ENCODE results near the gene ADCY2. TPM values are rescaled to one million over a fixed set of nuclear protein-coding genes. Genes with fewer than 3 reads are reported as not detected.

Gene ADCY2
- total and polyA plus RNA-seq, 9 of the 15 experiments (the other 6 are each of a cell fraction or from before 2014, with no cell fraction given): 0.01 to 0.15 (median 0.03) TPM; not detected in 5

DNA sequence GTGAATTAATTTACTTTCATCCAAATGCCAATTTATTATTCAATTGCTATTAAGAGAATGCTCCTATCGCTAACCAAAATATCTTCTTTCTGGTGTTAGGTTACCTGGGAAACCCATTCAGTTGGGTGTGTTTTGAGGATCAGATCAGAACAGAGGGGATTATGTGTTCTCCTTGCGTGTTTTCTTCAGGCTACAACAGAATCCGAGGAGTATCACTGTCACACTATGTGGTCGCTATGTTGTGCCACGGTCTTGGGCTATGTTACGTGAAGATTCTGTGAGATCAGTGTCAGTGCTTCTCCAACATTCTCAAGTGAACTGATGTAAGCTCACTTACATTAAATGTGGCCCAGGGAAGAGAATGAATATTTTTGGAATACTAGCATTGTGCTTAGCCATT, 39.0 kb downstream of the ADCY2 start:
- no peaks in the 10 kb centered on the region for H3K9me1 ChIP-seq (ENCODE audit: control insufficient read depth, insufficient read depth, low read length)
- no peaks in the 10 kb centered on the region for H3K27me3 ChIP-seq (ENCODE audit: control insufficient read depth in 2 of 2, insufficient read depth in 2 of 2, low read length in 2 of 2)
- H3K4me1 ChIP-seq (replicated peaks in 1 of 2; ENCODE audit: control insufficient read depth in 2 of 2, insufficient read depth in 2 of 2, low read length in 2 of 2): no peaks in the 10 kb centered on the region
- no peak for FAIRE-seq
- H3K9ac ChIP-seq (ENCODE audit: insufficient read depth in 1 of 2, low read depth in 2 of 2, low read length in 2 of 2): no peak overlapping the region
- H3K9me3 ChIP-seq (replicated peaks; ENCODE audit: control insufficient read depth, insufficient read depth, low read depth, low read length): no peaks in the 10 kb centered on the region
- H3K4me3 ChIP-seq: no peak overlapping the region
- no peaks in the 10 kb centered on the region for H4K20me1 ChIP-seq (replicated peaks; ENCODE audit: control insufficient read depth, insufficient read depth, low read length)
- intact Hi-C loops (cut with micrococcal nuclease) (no loop called here), in situ Hi-C loops (cut with MboI) (no loop called here)
- no peaks in the 10 kb centered on the region for H3K79me2 ChIP-seq (ENCODE audit: control insufficient read depth, insufficient read depth, low read length)
- H2AFZ ChIP-seq (ENCODE audit: low read depth, low read length): no peak overlapping the region
- DNase-seq (ENCODE audit: extremely low read depth in 1 of 4, low spot score in 3 of 4): no peak
- no peaks in the 10 kb centered on the region for H3K36me3 ChIP-seq (ENCODE audit: control insufficient read depth, insufficient read depth, low read length)
- CTCF ChIA-PET (ENCODE audit: low intra/inter-chr PET ratio): no interaction called here
- no peak for ATAC-seq
- H3K4me2 ChIP-seq (ENCODE audit: insufficient read depth, low read length): no peak overlapping the region
- no peak overlapping the region for H3K27ac ChIP-seq (ENCODE audit: extremely low read depth, low read depth, low read length)
- POLR2A ChIA-PET: no interaction called here
- 0% methylated on average over 6 of the region's 6 CpGs for WGBS (ENCODE audit: insufficient coverage, low coverage, missing lambda C conversion rate)
- no TSS peak for BruUV-seq (replicated peaks)
- TF ChIP-seq, protein P1, sequence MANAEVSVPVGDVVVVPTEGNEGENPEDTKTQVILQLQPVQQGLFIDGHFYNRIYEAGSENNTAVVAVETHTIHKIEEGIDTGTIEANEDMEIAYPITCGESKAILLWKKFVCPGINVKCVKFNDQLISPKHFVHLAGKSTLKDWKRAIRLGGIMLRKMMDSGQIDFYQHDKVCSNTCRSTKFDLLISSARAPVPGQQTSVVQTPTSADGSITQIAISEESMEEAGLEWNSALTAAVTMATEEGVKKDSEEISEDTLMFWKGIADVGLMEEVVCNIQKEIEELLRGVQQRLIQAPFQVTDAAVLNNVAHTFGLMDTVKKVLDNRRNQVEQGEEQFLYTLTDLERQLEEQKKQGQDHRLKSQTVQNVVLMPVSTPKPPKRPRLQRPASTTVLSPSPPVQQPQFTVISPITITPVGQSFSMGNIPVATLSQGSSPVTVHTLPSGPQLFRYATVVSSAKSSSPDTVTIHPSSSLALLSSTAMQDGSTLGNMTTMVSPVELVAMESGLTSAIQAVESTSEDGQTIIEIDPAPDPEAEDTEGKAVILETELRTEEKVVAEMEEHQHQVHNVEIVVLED (CRISPR knock-in tag; IDR thresholded peaks at IDR 0.05): no peak
- TF ChIP-seq ARID1B (IDR thresholded peaks at IDR 0.05) (no peak), ZNF668 (CRISPR knock-in tag; IDR thresholded peaks at IDR 0.05) (no peak), ZFPM2 (CRISPR knock-in tag; IDR thresholded peaks at IDR 0.05) (no peak), ZNF197 (CRISPR knock-in tag; IDR thresholded peaks at IDR 0.05; ENCODE audit: low read depth) (no peak), RFX1 (IDR thresholded peaks at IDR 0.05) (no peak), ZNF699 (CRISPR knock-in tag; IDR thresholded peaks at IDR 0.05; ENCODE audit: insufficient replicate concordance) (no peak)
- TF ChIP-seq, protein P2, sequence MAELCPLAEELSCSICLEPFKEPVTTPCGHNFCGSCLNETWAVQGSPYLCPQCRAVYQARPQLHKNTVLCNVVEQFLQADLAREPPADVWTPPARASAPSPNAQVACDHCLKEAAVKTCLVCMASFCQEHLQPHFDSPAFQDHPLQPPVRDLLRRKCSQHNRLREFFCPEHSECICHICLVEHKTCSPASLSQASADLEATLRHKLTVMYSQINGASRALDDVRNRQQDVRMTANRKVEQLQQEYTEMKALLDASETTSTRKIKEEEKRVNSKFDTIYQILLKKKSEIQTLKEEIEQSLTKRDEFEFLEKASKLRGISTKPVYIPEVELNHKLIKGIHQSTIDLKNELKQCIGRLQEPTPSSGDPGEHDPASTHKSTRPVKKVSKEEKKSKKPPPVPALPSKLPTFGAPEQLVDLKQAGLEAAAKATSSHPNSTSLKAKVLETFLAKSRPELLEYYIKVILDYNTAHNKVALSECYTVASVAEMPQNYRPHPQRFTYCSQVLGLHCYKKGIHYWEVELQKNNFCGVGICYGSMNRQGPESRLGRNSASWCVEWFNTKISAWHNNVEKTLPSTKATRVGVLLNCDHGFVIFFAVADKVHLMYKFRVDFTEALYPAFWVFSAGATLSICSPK (IDR thresholded peaks at IDR 0.05; ENCODE audit: borderline replicate concordance): no peak
- TF ChIP-seq, protein P3, sequence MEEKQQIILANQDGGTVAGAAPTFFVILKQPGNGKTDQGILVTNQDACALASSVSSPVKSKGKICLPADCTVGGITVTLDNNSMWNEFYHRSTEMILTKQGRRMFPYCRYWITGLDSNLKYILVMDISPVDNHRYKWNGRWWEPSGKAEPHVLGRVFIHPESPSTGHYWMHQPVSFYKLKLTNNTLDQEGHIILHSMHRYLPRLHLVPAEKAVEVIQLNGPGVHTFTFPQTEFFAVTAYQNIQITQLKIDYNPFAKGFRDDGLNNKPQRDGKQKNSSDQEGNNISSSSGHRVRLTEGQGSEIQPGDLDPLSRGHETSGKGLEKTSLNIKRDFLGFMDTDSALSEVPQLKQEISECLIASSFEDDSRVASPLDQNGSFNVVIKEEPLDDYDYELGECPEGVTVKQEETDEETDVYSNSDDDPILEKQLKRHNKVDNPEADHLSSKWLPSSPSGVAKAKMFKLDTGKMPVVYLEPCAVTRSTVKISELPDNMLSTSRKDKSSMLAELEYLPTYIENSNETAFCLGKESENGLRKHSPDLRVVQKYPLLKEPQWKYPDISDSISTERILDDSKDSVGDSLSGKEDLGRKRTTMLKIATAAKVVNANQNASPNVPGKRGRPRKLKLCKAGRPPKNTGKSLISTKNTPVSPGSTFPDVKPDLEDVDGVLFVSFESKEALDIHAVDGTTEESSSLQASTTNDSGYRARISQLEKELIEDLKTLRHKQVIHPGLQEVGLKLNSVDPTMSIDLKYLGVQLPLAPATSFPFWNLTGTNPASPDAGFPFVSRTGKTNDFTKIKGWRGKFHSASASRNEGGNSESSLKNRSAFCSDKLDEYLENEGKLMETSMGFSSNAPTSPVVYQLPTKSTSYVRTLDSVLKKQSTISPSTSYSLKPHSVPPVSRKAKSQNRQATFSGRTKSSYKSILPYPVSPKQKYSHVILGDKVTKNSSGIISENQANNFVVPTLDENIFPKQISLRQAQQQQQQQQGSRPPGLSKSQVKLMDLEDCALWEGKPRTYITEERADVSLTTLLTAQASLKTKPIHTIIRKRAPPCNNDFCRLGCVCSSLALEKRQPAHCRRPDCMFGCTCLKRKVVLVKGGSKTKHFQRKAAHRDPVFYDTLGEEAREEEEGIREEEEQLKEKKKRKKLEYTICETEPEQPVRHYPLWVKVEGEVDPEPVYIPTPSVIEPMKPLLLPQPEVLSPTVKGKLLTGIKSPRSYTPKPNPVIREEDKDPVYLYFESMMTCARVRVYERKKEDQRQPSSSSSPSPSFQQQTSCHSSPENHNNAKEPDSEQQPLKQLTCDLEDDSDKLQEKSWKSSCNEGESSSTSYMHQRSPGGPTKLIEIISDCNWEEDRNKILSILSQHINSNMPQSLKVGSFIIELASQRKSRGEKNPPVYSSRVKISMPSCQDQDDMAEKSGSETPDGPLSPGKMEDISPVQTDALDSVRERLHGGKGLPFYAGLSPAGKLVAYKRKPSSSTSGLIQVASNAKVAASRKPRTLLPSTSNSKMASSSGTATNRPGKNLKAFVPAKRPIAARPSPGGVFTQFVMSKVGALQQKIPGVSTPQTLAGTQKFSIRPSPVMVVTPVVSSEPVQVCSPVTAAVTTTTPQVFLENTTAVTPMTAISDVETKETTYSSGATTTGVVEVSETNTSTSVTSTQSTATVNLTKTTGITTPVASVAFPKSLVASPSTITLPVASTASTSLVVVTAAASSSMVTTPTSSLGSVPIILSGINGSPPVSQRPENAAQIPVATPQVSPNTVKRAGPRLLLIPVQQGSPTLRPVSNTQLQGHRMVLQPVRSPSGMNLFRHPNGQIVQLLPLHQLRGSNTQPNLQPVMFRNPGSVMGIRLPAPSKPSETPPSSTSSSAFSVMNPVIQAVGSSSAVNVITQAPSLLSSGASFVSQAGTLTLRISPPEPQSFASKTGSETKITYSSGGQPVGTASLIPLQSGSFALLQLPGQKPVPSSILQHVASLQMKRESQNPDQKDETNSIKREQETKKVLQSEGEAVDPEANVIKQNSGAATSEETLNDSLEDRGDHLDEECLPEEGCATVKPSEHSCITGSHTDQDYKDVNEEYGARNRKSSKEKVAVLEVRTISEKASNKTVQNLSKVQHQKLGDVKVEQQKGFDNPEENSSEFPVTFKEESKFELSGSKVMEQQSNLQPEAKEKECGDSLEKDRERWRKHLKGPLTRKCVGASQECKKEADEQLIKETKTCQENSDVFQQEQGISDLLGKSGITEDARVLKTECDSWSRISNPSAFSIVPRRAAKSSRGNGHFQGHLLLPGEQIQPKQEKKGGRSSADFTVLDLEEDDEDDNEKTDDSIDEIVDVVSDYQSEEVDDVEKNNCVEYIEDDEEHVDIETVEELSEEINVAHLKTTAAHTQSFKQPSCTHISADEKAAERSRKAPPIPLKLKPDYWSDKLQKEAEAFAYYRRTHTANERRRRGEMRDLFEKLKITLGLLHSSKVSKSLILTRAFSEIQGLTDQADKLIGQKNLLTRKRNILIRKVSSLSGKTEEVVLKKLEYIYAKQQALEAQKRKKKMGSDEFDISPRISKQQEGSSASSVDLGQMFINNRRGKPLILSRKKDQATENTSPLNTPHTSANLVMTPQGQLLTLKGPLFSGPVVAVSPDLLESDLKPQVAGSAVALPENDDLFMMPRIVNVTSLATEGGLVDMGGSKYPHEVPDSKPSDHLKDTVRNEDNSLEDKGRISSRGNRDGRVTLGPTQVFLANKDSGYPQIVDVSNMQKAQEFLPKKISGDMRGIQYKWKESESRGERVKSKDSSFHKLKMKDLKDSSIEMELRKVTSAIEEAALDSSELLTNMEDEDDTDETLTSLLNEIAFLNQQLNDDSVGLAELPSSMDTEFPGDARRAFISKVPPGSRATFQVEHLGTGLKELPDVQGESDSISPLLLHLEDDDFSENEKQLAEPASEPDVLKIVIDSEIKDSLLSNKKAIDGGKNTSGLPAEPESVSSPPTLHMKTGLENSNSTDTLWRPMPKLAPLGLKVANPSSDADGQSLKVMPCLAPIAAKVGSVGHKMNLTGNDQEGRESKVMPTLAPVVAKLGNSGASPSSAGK (IDR thresholded peaks at IDR 0.05): no peak

Measured in K562 (cell line).